Lung (tissue), 12 donors: Measurements from ENCODE around the gene DUSP16. TPM values are rescaled to one million over a fixed set of nuclear protein-coding genes. Genes with fewer than 3 reads are reported as not detected.

Experiments
- ATAC-seq: fragments of 200-7000 bp; cut with Tn5 transposase; one replicate; pipeline ENCODE4 v1.9.1; 2020; ENCODE audit warnings: moderate number of reproducible peaks; ENCODE audit not compliant: insufficient read depth, low FRiP score
- DNase-seq, 3 donors: peaks; one replicate each; pipeline ENCODE4 v3.0.0-alpha.2; 2013 to 2017
- H3K27ac ChIP-seq, 2 donors: one replicate each; pipeline ENCODE4 v1.5.1; 2013; ENCODE audit warnings: mild to moderate bottlenecking in 2 of 2, moderate library complexity in 2 of 2, control low read depth in 1 of 2, inconsistent platforms in 1 of 2, low read depth in 1 of 2, low read length in 1 of 2
- H3K27me3 ChIP-seq, 3 donors: one replicate each; pipeline ENCODE4 v1.5.1; 2013; ENCODE audit warnings: low read length in 2 of 3; ENCODE audit not compliant: control insufficient read depth in 3 of 3, insufficient read depth in 3 of 3
- H3K36me3 ChIP-seq, 4 donors: one replicate each; pipeline ENCODE4 v1.5.1; 2013; ENCODE audit warnings: low read length in 4 of 4, mild to moderate bottlenecking in 1 of 4, moderate library complexity in 1 of 4; ENCODE audit not compliant: control insufficient read depth in 4 of 4, insufficient read depth in 4 of 4
- H3K4me1 ChIP-seq, 5 donors: one replicate each; pipeline ENCODE4 v1.5.1; 2013; ENCODE audit warnings: low read length in 5 of 5, mild to moderate bottlenecking in 2 of 5, moderate library complexity in 1 of 5; ENCODE audit not compliant: control insufficient read depth in 5 of 5, insufficient read depth in 5 of 5
- H3K4me3 ChIP-seq: one replicate; pipeline ENCODE4 v1.5.1; 2013; ENCODE audit warnings: mild to moderate bottlenecking, control low read depth, moderate library complexity
- H3K9ac ChIP-seq, 2 donors: one replicate each; pipeline ENCODE4 v1.5.1; 2013; ENCODE audit warnings: low read length in 2 of 2, control low read depth in 1 of 2; ENCODE audit not compliant: insufficient read depth in 1 of 2
- H3K9me3 ChIP-seq, 4 donors: one replicate each; pipeline ENCODE4 v1.5.1; 2013; ENCODE audit warnings: low read length in 3 of 4, mild to moderate bottlenecking in 1 of 4, moderate library complexity in 1 of 4; ENCODE audit not compliant: control insufficient read depth in 4 of 4, insufficient read depth in 3 of 4
- CTCF ChIP-seq: IDR thresholded peaks from 2 replicates; pipeline ENCODE4 v1.5.1; 2012; ENCODE audit warnings: mild to moderate bottlenecking; ENCODE audit errors: control extremely low read depth, extremely low read depth
- WGBS, 2 donors: extraction: QIAGEN DNeasy Blood & Tissue Kit; methylation state at CpG; one replicate each; pipeline ENCODE4 v1.1.7; 2013; 5-methylcytosine and 5-hydroxymethylcytosine counted together
- polyA plus RNA-seq, 2 donors: library from polyadenylated mRNA; stranded (reverse); fragments of 200-250 nt; gene quantifications; one replicate each; pipeline ENCODE4 v1.2.1, GENCODE V29; 2013
- total RNA-seq, 2 donors: library from RNA; depleted of rRNA in 1 of 2; stranded (reverse); fragments of >200 nt in 1 of 2; gene quantifications; one replicate each; pipeline ENCODE4 v1.2.1, GENCODE V29; 2014 to 2021
- donor health status: control.
- donor health status: control.
- donor health status: Bipolar disorder and iron deficiency.
- donor health status: healthy.
- donor health status: DM: yes; HTN: yes; CAD: no.

DUSP16 gene
- total and polyA plus RNA-seq, 4 donors, result 11.1 to 40.0 (median 25.8) TPM

GRCh38 chr12:12506496-12506890 is 56.2 kb downstream of the DUSP16 start:
- no peak for TF ChIP-seq CTCF
- ATAC-seq, result no peak
- Histone ChIP-seq H3K36me3 (peaks cover 0 to 3% (median 2%) of the 10 kb centered on the region in 4 donors), H3K27me3 (no peaks in the 10 kb centered on the region), H3K9ac (peak overlapping the region in 1 of 2 donors; percentile 75), H3K4me3 (no peak overlapping the region), H3K27ac (peak overlapping the region; percentile 55 to 77), H3K9me3 (peaks cover 0 to 1% (median 0%) of the 10 kb centered on the region in 4 donors), H3K4me1 (peaks cover 0 to 37% (median 14%) of the 10 kb centered on the region in 5 donors)
- 57 to 59% methylated on average over 3 of the region's 3 CpGs for WGBS, 2 donors
- DNase-seq, result peak; percentile 69 to 82 (median 80)

- H3K27me3 ChIP-seq, result no peaks in the 10 kb centered on the region
- peak overlapping the region in 1 of 2 donors; percentile 75 for H3K9ac ChIP-seq
- no peak for TF ChIP-seq CTCF
- no peak overlapping the region for H3K4me3 ChIP-seq
- H3K4me1 ChIP-seq, result peaks cover 0 to 41% (median 14%) of the 10 kb centered on the region in 5 donors
- H3K27ac ChIP-seq, result peak overlapping the region; percentile 39 to 77
- ATAC-seq, result peak; percentile 30
- H3K36me3 ChIP-seq, result peaks cover 0 to 3% (median 2%) of the 10 kb centered on the region in 4 donors
- WGBS, 2 donors, result 41 to 64% methylated on average over 11 of the region's 11 CpGs
- DNase-seq, result peak in 1 of 3 donors; percentile 69
- peaks cover 0 to 1% (median 0%) of the 10 kb centered on the region in 4 donors for H3K9me3 ChIP-seq
Measured at GRCh38 chr12:12505544-12506495, 56.8 kb downstream of the DUSP16 start.

GRCh38 chr12:12503384-12504078 is 59.1 kb downstream of the DUSP16 start:
- Histone ChIP-seq H3K27me3 (no peaks in the 10 kb centered on the region), H3K27ac (no peak overlapping the region), H3K4me1 (peaks cover 0 to 27% (median 14%) of the 10 kb centered on the region in 5 donors), H3K9ac (no peak overlapping the region), H3K4me3 (no peak overlapping the region), H3K36me3 (peaks cover 0 to 8% (median under 1%) of the 10 kb centered on the region in 4 donors), H3K9me3 (peaks cover 0 to 1% (median 0%) of the 10 kb centered on the region in 4 donors)
- 87 to 90% methylated on average over 9 of the region's 9 CpGs for WGBS, 2 donors
- TF ChIP-seq CTCF, result no peak
- ATAC-seq, result no peak
- DNase-seq, result no peak
